Esophagus muscularis mucosa (tissue), 4 donors: ENCODE results near the gene MAN1A1. TPM values are rescaled to one million over a fixed set of nuclear protein-coding genes. Genes with fewer than 3 reads are reported as not detected.

Source experiments
- DNase-seq: peaks from one replicate; pipeline ENCODE4 v3.0.0-alpha.2; 2017; ENCODE audit errors: extremely low spot score
- H3K27ac ChIP-seq, 4 donors: fragments of 200-600 bp; sonication (generic); replicated peaks in 1 of 4; 1 replicate in 3 of 4; 2 replicates in 1 of 4; pipeline ENCODE4 v1.5.1; 2016 to 2019; ENCODE audit warnings: mild to moderate bottlenecking in 1 of 4
- H3K27me3 ChIP-seq, 4 donors: fragments of 200-600 bp; sonication (generic); one replicate each; pipeline versions ENCODE4 v1.5.1 to v1.6.0; 2016 to 2019
- H3K36me3 ChIP-seq, 4 donors: fragments of 200-600 bp; sonication (generic); one replicate each; pipeline ENCODE4 v1.5.1; 2016 to 2019
- H3K4me1 ChIP-seq, 4 donors: fragments of 200-600 bp; sonication (generic); one replicate each; pipeline ENCODE4 v1.5.1; 2016 to 2019
- H3K4me3 ChIP-seq, 4 donors: fragments of 200-600 bp; sonication (generic); 1 replicate in 2 of 4; 2 replicates in 2 of 4; pipeline ENCODE4 v1.5.1; 2016 to 2019; ENCODE audit warnings: mild to moderate bottlenecking in 4 of 4, moderate library complexity in 1 of 4
- H3K9me3 ChIP-seq, 4 donors: fragments of 200-600 bp; sonication (generic); 1 replicate in 3 of 4; 2 replicates in 1 of 4; pipeline ENCODE4 v1.5.1; 2016 to 2019
- CTCF ChIP-seq, 3 experiments: fragments of 200-600 bp in 2 of 3; fragments of 450-650 bp in 1 of 3; sonication (generic) in 2 of 3; IDR thresholded peaks; one replicate each; pipeline ENCODE4 v1.5.1; 2017 to 2019; ENCODE audit warnings: antibody characterized with exemption in 3 of 3, mild to moderate bottlenecking in 2 of 3, moderate library complexity in 1 of 3
- EP300 ChIP-seq: sonication (generic); formaldehyde crosslinking; IDR thresholded peaks from one replicate; pipeline ENCODE4 v1.6.1; 2017; ENCODE audit warnings: antibody characterized with exemption
- POLR2A ChIP-seq: fragments of 450-650 bp; IDR thresholded peaks from one replicate; pipeline ENCODE4 v1.6.1; 2017; ENCODE audit warnings: antibody characterized with exemption, moderate library complexity, mild to moderate bottlenecking, low read depth
- POLR2AphosphoS5 ChIP-seq, 2 donors: sonication (generic); formaldehyde crosslinking; IDR thresholded peaks; one replicate each; pipeline ENCODE4 v1.6.1; 2017; ENCODE audit warnings: antibody characterized with exemption in 2 of 2
- WGBS: methylation state at CpG from one replicate; pipeline ENCODE4 v1.1.5; 2018; 5-methylcytosine and 5-hydroxymethylcytosine counted together
- intact Hi-C: fragments of 100-400 bp; cut with DNase I; formaldehyde crosslinking; loops from one replicate; pipeline ENCODE4 v1.15.1; 2023
- total RNA-seq, 4 donors: library from RNA; depleted of rRNA; stranded (reverse); fragments of >200 nt; gene quantifications; one replicate each; pipeline versions ENCODE4 v1.1.0 to v1.2.1, GENCODE V29; 2016

The MAN1A1 gene
- total RNA-seq, 4 donors from 2014 or later, result 79.4 to 125 (median 101) TPM

- H3K4me3 ChIP-seq, result no peak overlapping the region
- peaks cover 21 to 48% (median 27%) of the 10 kb centered on the region in 4 donors for H3K4me1 ChIP-seq
- H3K27me3 ChIP-seq, result no peaks in the 10 kb centered on the region
- WGBS, result 81% methylated on average over 8 of the region's 8 CpGs
- DNase-seq, result no peak
- no peak for TF ChIP-seq POLR2A
- TF ChIP-seq EP300, result no peak
- H3K9me3 ChIP-seq, result no peaks in the 10 kb centered on the region
- intact Hi-C loops, result no loop called here
- peaks cover 8 to 12% (median 10%) of the 10 kb centered on the region in 4 donors for H3K36me3 ChIP-seq
- no peak overlapping the region for H3K27ac ChIP-seq
Observed at GRCh38 chr6:119310486-119311036, 39.0 kb downstream of the MAN1A1 start.

DNA sequence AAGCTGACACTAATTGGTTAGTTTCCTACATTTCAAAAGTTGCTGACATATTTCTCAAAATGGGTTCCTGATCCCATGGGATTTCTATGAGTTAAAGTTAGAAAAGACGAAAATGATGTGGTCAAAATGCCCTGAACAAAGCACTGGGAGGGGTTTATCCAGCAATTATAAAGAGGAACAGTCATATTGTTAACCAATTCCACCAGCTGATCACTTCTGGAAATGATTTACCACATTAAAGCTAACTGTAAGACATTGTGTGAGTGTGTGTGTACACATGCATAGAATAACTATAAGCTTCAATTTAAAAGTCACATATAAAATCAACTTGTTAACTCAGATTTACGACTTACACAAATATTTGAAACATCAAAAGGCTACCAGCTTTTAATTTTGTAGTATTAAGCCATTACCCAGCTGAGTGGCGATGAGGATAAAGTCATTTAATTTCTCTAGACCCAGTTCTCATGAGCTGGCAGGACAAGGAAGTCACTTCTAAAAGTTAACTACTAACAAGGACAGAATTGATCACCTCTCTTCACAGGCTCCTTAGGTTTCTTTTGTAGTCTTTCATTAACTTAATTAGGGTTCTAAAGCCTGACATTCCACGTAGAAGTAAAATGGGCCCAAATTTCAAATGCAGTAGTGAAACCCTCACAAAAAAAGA, 40.4 kb downstream of the MAN1A1 start:
- no peaks in the 10 kb centered on the region for H3K27me3 ChIP-seq
- intact Hi-C loops, result no loop called here
- peaks cover 11 to 34% (median 20%) of the 10 kb centered on the region in 4 donors for H3K4me1 ChIP-seq
- no peak for DNase-seq
- H3K36me3 ChIP-seq, result peaks cover 8 to 15% (median 12%) of the 10 kb centered on the region in 4 donors
- no peak overlapping the region for H3K4me3 ChIP-seq
- 89% methylated on average over 4 of the region's 4 CpGs for WGBS
- no peak overlapping the region for H3K27ac ChIP-seq
- TF ChIP-seq POLR2A, result no peak
- TF ChIP-seq POLR2AphosphoS5 (IDR thresholded peaks at IDR 0.05), result no peak
- TF ChIP-seq CTCF (IDR thresholded peaks at IDR 0.05), result no peak
- no peak for TF ChIP-seq EP300
- H3K9me3 ChIP-seq, result no peaks in the 10 kb centered on the region

DNA sequence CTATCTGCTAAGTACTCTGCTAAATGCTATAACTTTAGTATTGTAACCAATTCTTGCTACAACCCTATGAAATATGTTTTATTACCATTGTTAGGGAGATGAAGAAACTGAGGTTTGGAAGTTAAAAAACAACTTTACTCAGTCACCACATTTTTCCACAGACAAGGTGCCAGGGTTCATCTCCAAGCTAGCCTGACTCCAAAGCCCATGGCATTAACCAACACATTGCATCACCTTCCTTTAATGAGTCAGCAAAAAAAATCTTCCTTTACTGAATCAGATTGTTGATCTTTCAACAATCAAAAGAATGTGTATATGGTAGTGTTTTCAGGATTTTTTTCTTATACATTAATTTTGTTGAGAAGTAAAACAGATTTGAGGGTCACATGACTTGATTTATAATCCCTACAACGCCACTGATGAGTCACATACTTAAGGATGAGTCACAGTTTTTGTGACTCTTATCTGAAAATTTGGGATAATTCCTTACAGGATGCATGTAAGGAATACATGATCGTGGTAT, 41.5 kb downstream of the MAN1A1 start:
- H3K4me3 ChIP-seq, result no peak overlapping the region
- TF ChIP-seq POLR2A (no peak), POLR2AphosphoS5 (IDR thresholded peaks at IDR 0.05) (peak in 1 of 2 donors; percentile 28)
- no peaks in the 10 kb centered on the region for H3K9me3 ChIP-seq
- H3K27me3 ChIP-seq, result no peaks in the 10 kb centered on the region
- no peak overlapping the region for H3K27ac ChIP-seq
- DNase-seq, result no peak
- intact Hi-C loops, result no loop called here
- peaks cover 5 to 25% (median 13%) of the 10 kb centered on the region in 4 donors for H3K4me1 ChIP-seq
- 38% methylated on average over 2 of the region's 2 CpGs for WGBS
- H3K36me3 ChIP-seq, result peaks cover 8 to 21% (median 12%) of the 10 kb centered on the region in 4 donors

DNA sequence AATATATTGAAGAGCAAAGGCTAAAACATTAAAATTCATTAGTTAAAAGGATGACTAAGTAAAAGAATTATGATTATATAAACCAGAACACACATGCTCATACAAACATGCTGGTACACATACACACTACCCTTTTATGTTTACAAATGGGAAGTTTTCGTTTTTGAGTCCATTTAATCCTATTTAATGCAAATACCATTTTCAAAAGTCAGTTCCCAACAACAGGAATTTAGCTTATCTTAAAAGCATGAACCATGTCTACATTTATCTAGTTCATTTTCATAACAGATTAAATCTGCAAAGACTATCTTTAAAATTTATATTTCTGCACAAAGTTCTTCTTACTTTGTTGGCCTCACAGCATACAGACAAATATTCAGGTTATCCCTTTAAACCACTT, 42.5 kb downstream of the MAN1A1 start:
- WGBS, result 93% methylated on average over 1 of the region's 1 CpG
- no peak for DNase-seq
- Histone ChIP-seq H3K27ac (no peak overlapping the region), H3K4me1 (peaks cover 0 to 15% (median 5%) of the 10 kb centered on the region in 4 donors), H3K4me3 (no peak overlapping the region), H3K9me3 (no peaks in the 10 kb centered on the region), H3K36me3 (peaks cover 8 to 25% (median 12%) of the 10 kb centered on the region in 4 donors), H3K27me3 (no peaks in the 10 kb centered on the region)
- intact Hi-C loops, result no loop called here
- TF ChIP-seq POLR2A, result no peak
- no peak for TF ChIP-seq CTCF (IDR thresholded peaks at IDR 0.05)
- TF ChIP-seq POLR2AphosphoS5 (IDR thresholded peaks at IDR 0.05), result no peak
- TF ChIP-seq EP300, result no peak

GRCh38 chr6:119306396-119306968, 43.1 kb downstream of the MAN1A1 start:
- WGBS, result 66% methylated on average over 4 of the region's 4 CpGs
- TF ChIP-seq CTCF (IDR thresholded peaks at IDR 0.05), result no peak
- TF ChIP-seq POLR2A, result no peak
- no peak for TF ChIP-seq POLR2AphosphoS5 (IDR thresholded peaks at IDR 0.05)
- TF ChIP-seq EP300, result no peak
- H3K27me3 ChIP-seq, result no peaks in the 10 kb centered on the region
- peaks cover 0 to 11% (median 5%) of the 10 kb centered on the region in 4 donors for H3K4me1 ChIP-seq
- intact Hi-C loops, result no loop called here
- H3K36me3 ChIP-seq, result peaks cover 8 to 28% (median 15%) of the 10 kb centered on the region in 4 donors
- no peak overlapping the region for H3K27ac ChIP-seq
- no peaks in the 10 kb centered on the region for H3K9me3 ChIP-seq
- DNase-seq, result no peak
- H3K4me3 ChIP-seq, result no peak overlapping the region
